Natural killer cell (primary cell): ENCODE data around the gene CDKL4. TPM values are rescaled to one million over a fixed set of nuclear protein-coding genes. Genes with fewer than 3 reads are reported as not detected.
A peak's percentile ranks its signal among the peaks of the same experiment; 100 is the strongest.
"Not testable (repeated sequence)": the region's sequence is repeated elsewhere in the genome, so short reads cannot be mapped to it uniquely, and the experiment has no call there.

Source experiments
- ATAC-seq, 3 donors: fragments of 150-1000 bp in 2 of 3; fragments of 200-7000 bp in 1 of 3; cut with Tn5 transposase; 1 replicate in 1 of 3; 2 replicates in 2 of 3; pipeline ENCODE4 v1.10.0; 2021; ENCODE audit warnings: mild to moderate bottlenecking in 2 of 3, moderate library complexity in 2 of 3
- DNase-seq, 2 donors: peaks; one replicate each; pipeline versions ENCODE4 v3.0.0 to v3.0.0-alpha.2; 2013 to 2021; ENCODE audit warnings: mixed read lengths in 1 of 2
- H3K27ac ChIP-seq: one replicate; pipeline ENCODE4 v1.5.1; 2013; ENCODE audit warnings: mild to moderate bottlenecking, low read length
- H3K27me3 ChIP-seq: one replicate; pipeline ENCODE4 v1.6.1; 2013; ENCODE audit warnings: low read length; ENCODE audit not compliant: control insufficient read depth, insufficient read depth
- H3K36me3 ChIP-seq: one replicate; pipeline ENCODE4 v1.6.1; 2013; ENCODE audit warnings: low read length; ENCODE audit not compliant: control insufficient read depth, insufficient read depth
- H3K4me1 ChIP-seq: one replicate; pipeline ENCODE4 v1.6.1; 2013; ENCODE audit warnings: low read length; ENCODE audit not compliant: control insufficient read depth, insufficient read depth
- H3K4me3 ChIP-seq: one replicate; pipeline ENCODE4 v1.5.1; 2013; ENCODE audit warnings: low read length
- H3K9me3 ChIP-seq: one replicate; pipeline ENCODE4 v1.6.1; 2013; ENCODE audit warnings: low read length; ENCODE audit not compliant: control insufficient read depth, insufficient read depth
- H3K27ac Mint-ChIP-seq, 2 donors: one replicate each; pipeline ENCODE4 v1.8.0; 2022; ENCODE audit warnings: mild to moderate bottlenecking in 2 of 2, mixed read lengths in 2 of 2, moderate library complexity in 1 of 2
- H3K27me3 Mint-ChIP-seq, 2 donors: one replicate each; pipeline ENCODE4 v1.8.0; 2022; ENCODE audit warnings: low read depth in 2 of 2, mixed read lengths in 2 of 2
- H3K36me3 Mint-ChIP-seq: one replicate; pipeline ENCODE4 v1.8.0; 2022; ENCODE audit warnings: mixed read lengths
- H3K4me1 Mint-ChIP-seq, 2 donors: one replicate each; pipeline ENCODE4 v1.8.0; 2022; ENCODE audit warnings: mixed read lengths in 2 of 2
- H3K4me3 Mint-ChIP-seq: one replicate; pipeline ENCODE4 v1.8.0; 2022; ENCODE audit warnings: mild to moderate bottlenecking, moderate library complexity, mixed read lengths
- H3K9me3 Mint-ChIP-seq, 2 donors: one replicate each; pipeline ENCODE4 v1.8.0; 2022; ENCODE audit warnings: mixed read lengths in 2 of 2
- WGBS: methylation state at CpG from one replicate; pipeline ENCODE4 v1.1.7; 2013; ENCODE audit warnings: missing lambda C conversion rate; ENCODE audit not compliant: insufficient coverage; 5-methylcytosine and 5-hydroxymethylcytosine counted together
- intact Hi-C: fragments of 100-400 bp; cut with micrococcal nuclease; formaldehyde crosslinking; loops from one replicate; pipeline ENCODE4 v1.14.2; 2022
- total RNA-seq, 4 donors: library from RNA; stranded (reverse); fragments of 120-200 nt in 1 of 4; gene quantifications; one replicate each; pipeline versions ENCODE4 v1.2.3 to v1.2.4, GENCODE V29; 2013 to 2022
- TF ChIP-seq, protein P1 (sequence below): fragments of 200-600 bp; IDR thresholded peaks from one replicate; pipeline ENCODE4 v1.8.0; 2022; ENCODE audit warnings: antibody characterized with exemption

CDKL4 gene
- total RNA-seq, 3 donors from 2014 or later (not counting 1 experiment from before 2014, with no cell fraction given), result not detected

GRCh38 chr2:39141334-39142271 lies 102.2 kb downstream of the CDKL4 start:
- ATAC-seq (no peak), DNase-seq (peak in 1 of 2 donors; percentile 49)
- no peaks in the 10 kb centered on the region for H3K4me1 ChIP-seq
- TF ChIP-seq, protein P1, sequence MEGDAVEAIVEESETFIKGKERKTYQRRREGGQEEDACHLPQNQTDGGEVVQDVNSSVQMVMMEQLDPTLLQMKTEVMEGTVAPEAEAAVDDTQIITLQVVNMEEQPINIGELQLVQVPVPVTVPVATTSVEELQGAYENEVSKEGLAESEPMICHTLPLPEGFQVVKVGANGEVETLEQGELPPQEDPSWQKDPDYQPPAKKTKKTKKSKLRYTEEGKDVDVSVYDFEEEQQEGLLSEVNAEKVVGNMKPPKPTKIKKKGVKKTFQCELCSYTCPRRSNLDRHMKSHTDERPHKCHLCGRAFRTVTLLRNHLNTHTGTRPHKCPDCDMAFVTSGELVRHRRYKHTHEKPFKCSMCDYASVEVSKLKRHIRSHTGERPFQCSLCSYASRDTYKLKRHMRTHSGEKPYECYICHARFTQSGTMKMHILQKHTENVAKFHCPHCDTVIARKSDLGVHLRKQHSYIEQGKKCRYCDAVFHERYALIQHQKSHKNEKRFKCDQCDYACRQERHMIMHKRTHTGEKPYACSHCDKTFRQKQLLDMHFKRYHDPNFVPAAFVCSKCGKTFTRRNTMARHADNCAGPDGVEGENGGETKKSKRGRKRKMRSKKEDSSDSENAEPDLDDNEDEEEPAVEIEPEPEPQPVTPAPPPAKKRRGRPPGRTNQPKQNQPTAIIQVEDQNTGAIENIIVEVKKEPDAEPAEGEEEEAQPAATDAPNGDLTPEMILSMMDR, result no peak
- whole genome bisulfite sequencing, result 75% methylated on average over 7 of the region's 8 CpGs
- no peaks in the 10 kb centered on the region for H3K9me3 Mint-ChIP-seq
- H3K4me3 ChIP-seq, result no peak overlapping the region
- H3K27me3 ChIP-seq, result no peaks in the 10 kb centered on the region
- H3K9me3 ChIP-seq, result no peaks in the 10 kb centered on the region
- peaks cover 0 to 3% of the 10 kb centered on the region in 2 donors for H3K27me3 Mint-ChIP-seq
- H3K4me1 Mint-ChIP-seq, result no peaks in the 10 kb centered on the region
- H3K27ac ChIP-seq, result no peak overlapping the region
- intact Hi-C loops, result no loop called here
- no peak overlapping the region for H3K27ac Mint-ChIP-seq
- no peak overlapping the region for H3K4me3 Mint-ChIP-seq
- no peaks in the 10 kb centered on the region for H3K36me3 ChIP-seq
- H3K36me3 Mint-ChIP-seq, result no peaks in the 10 kb centered on the region

DNA sequence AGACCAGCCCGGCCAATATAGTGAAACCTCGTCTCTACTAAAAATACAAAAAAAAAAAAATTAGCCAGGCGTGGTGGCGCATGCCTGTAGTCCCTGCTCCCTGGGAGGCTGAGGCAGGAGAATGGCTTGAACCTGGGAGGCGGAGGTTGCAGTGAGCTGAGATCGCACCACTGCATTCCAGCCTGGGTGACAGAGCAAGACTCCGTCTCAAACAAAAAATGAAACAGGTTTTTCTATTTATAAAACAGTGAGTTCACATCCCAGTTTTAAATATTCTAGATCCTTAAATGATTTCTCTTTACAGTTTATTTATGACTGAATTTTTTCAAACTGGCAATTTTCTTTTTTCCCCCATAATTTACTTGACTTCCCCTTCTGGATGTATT lies 102.8 kb downstream of the CDKL4 start:
- H3K4me1 Mint-ChIP-seq, H3K9me3 Mint-ChIP-seq, H3K36me3 ChIP-seq, ATAC-seq, H3K36me3 Mint-ChIP-seq, H3K27me3 Mint-ChIP-seq, H3K9me3 ChIP-seq, H3K27me3 ChIP-seq, H3K27ac Mint-ChIP-seq, H3K4me1 ChIP-seq, H3K4me3 ChIP-seq, H3K4me3 Mint-ChIP-seq, DNase-seq, intact Hi-C loops, H3K27ac ChIP-seq: not testable (repeated sequence)
- 73% methylated on average over 6 of the region's 7 CpGs for WGBS

- ATAC-seq (no peak), DNase-seq (no peak)
- intact Hi-C loops, result no loop called here
- Mint-ChIP-seq H3K27ac (no peak overlapping the region), H3K36me3 (no peaks in the 10 kb centered on the region), H3K27me3 (peaks cover 0 to 3% of the 10 kb centered on the region in 2 donors), H3K9me3 (no peaks in the 10 kb centered on the region), H3K4me3 (no peak overlapping the region), H3K4me1 (peaks cover 6 to 11% of the 10 kb centered on the region in 2 donors)
- TF ChIP-seq, protein P1, result no peak
- Histone ChIP-seq H3K4me1 (peaks cover 8% of the 10 kb centered on the region), H3K27ac (no peak overlapping the region), H3K36me3 (no peaks in the 10 kb centered on the region), H3K4me3 (no peak overlapping the region), H3K9me3 (no peaks in the 10 kb centered on the region), H3K27me3 (no peaks in the 10 kb centered on the region)
- 63% methylated on average over 2 of the region's 3 CpGs for WGBS
Observed at GRCh38 chr2:39140322-39140847, 103.4 kb downstream of the CDKL4 start.

DNA sequence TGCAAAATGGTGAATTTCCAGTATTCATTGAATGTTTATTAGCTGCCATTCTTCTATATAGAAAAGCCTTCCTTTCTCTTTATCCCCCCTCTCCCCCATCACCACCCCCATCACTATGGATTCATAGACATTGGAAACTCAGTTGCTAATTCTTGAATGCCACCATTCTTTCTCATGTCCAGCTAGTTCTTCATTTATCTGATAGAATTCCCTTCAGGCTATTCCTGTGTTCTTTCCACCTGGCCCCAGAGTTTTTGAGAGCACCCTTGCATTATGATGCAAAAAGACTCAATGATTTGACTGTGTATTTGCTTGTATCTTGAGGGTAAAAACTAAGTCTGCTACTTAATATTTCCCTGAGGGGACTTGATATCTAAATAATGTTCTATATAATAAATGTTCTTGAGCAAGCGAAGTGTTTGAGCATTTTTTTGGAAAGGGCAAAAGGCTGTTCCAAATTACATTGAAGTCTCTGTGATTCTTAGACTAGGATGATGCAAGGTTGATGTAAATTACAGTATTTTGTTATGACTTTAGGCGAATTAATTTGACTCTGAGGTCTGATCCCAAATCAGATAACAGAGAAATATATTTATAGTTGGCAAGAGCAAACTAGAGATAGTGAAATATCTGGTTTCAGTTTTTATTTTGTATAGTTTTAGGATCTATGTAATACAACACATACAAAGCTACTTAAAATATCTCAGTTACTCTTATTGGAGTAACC lies 104.1 kb downstream of the CDKL4 start:
- peaks cover 6 to 11% of the 10 kb centered on the region in 2 donors for H3K4me1 Mint-ChIP-seq
- no peak for ATAC-seq
- intact Hi-C loops, result no loop called here
- no peak overlapping the region for H3K27ac Mint-ChIP-seq
- Histone ChIP-seq H3K27ac (no peak overlapping the region), H3K9me3 (no peaks in the 10 kb centered on the region), H3K36me3 (no peaks in the 10 kb centered on the region), H3K4me3 (no peak overlapping the region), H3K4me1 (peaks cover 8% of the 10 kb centered on the region), H3K27me3 (no peaks in the 10 kb centered on the region)
- H3K9me3 Mint-ChIP-seq, result no peaks in the 10 kb centered on the region
- no peak overlapping the region for H3K4me3 Mint-ChIP-seq
- no peak for DNase-seq
- TF ChIP-seq, protein P1, result no peak
- H3K36me3 Mint-ChIP-seq, result no peaks in the 10 kb centered on the region
- 100% methylated on average over 1 of the region's 2 CpGs for WGBS
- H3K27me3 Mint-ChIP-seq, result peaks cover 0 to 3% of the 10 kb centered on the region in 2 donors
